Activated CD8-positive, alpha-beta T cell treated with anti-CD3 and anti-CD28 coated beads, Interleukin-2, amount 10 ng/mL, durations not matched to agents 7 days and 5 days (primary cell): ENCODE results near the gene EPB41L4B. TPM values are rescaled to one million over a fixed set of nuclear protein-coding genes. Genes with fewer than 3 reads are reported as not detected.
"Not testable (repeated sequence)": the region's sequence is repeated elsewhere in the genome, so short reads cannot be mapped to it uniquely, and the experiment has no call there.

ENCODE experiments used
- ATAC-seq: fragments of 150-1000 bp; cut with Tn5 transposase; one replicate; pipeline ENCODE4 v1.10.0; 2021; ENCODE audit warnings: moderate library complexity
- CTCF ChIA-PET: fragments of 350-600 bp; sonication (Branson Sonifier 250); formaldehyde crosslinking; loops from one replicate; lab custom pipeline; 2021; ENCODE audit warnings: antibody characterized with exemption; lab: Charles Lee
- POLR2A ChIA-PET: fragments of 350-600 bp; sonication (Branson Sonifier 250); formaldehyde crosslinking; loops from one replicate; lab custom pipeline; 2021; ENCODE audit warnings: antibody characterized with exemption; lab: Charles Lee
- DNase-seq: peaks from one replicate; pipeline ENCODE4 v3.0.0-alpha.2; 2020
- H3K27ac Mint-ChIP-seq: one replicate; pipeline ENCODE4 v1.8.0; 2021; ENCODE audit warnings: mild to moderate bottlenecking, mixed read lengths
- H3K27me3 Mint-ChIP-seq: one replicate; pipeline ENCODE4 v1.8.0; 2021; ENCODE audit warnings: low read depth, mixed read lengths
- H3K36me3 Mint-ChIP-seq: one replicate; pipeline ENCODE4 v1.8.0; 2021; ENCODE audit warnings: low read depth, mixed read lengths
- H3K4me1 Mint-ChIP-seq: one replicate; pipeline ENCODE4 v1.8.0; 2021; ENCODE audit warnings: low read depth, mixed read lengths
- H3K4me3 Mint-ChIP-seq: one replicate; pipeline ENCODE4 v1.8.0; 2021; ENCODE audit warnings: mild to moderate bottlenecking, mixed read lengths
- H3K9me3 Mint-ChIP-seq: one replicate; pipeline ENCODE4 v1.8.0; 2022; ENCODE audit warnings: mixed read lengths; ENCODE audit not compliant: insufficient read depth
- total RNA-seq, 2 experiments: library from RNA; stranded (reverse); gene quantifications; one replicate each; pipeline ENCODE4 v1.2.3, GENCODE V29; 2021

Gene EPB41L4B
- total RNA-seq, 2 experiments from 2014 or later = not detected

DNA sequence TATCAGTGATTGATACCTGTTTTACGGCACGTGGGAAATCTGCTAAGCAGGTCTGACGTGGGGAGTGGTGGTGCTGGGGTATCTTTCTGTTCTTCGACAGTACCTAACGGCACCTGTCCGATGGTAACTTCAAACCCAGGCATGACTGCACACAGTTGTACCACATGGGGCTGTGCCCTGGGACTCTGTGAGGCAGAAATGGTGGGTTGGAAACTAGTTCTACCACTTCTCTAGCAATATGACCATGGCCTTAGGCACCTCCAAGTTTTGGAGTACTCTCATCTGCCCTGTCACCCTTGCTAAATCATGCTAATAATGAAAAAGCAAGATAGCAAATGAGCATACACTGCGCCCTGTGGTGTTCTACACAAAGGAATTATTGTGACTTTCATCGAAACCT, 30.9 kb downstream of the EPB41L4B start:
- DNase-seq = no peak
- CTCF ChIA-PET = no interaction called here
- Mint-ChIP-seq H3K4me1 (peaks cover 1% of the 10 kb centered on the region), H3K27me3 (peaks cover 2% of the 10 kb centered on the region), H3K4me3 (no peak overlapping the region), H3K27ac (no peak overlapping the region), H3K36me3 (no peaks in the 10 kb centered on the region), H3K9me3 (no peaks in the 10 kb centered on the region)
- POLR2A ChIA-PET = no interaction called here
- no peak for ATAC-seq

- Mint-ChIP-seq H3K27me3 (peaks cover 5% of the 10 kb centered on the region), H3K9me3 (no peaks in the 10 kb centered on the region), H3K4me1 (no peaks in the 10 kb centered on the region), H3K27ac (no peak overlapping the region), H3K4me3 (no peak overlapping the region), H3K36me3 (no peaks in the 10 kb centered on the region)
- ATAC-seq (no peak), DNase-seq (no peak)
- CTCF ChIA-PET = no interaction called here
- POLR2A ChIA-PET = no interaction called here
These were observed 31.7 kb downstream of the EPB41L4B start for GRCh38 chr9:109289186-109289585.

DNA sequence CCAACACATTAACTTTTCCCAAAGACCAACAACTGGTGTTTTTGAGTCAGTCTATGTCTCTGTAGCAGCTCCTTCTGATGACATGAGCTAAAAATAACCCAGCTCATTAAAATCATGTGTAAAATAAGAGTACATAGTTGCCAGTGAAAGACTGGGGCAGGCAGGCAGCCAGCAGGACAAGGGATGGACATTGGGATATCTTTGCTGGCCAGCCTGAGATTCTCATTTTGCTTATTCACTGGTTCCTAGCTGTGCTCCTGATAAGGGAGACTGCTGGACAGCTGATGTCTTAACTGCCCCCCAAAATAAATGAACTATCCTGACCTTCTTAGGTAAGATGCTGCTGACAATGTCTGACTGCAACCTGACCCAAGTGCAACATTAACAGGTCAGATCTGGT, 33.9 kb downstream of the EPB41L4B start:
- no peak overlapping the region for H3K27ac Mint-ChIP-seq
- ATAC-seq (no peak), DNase-seq (no peak)
- H3K27me3 Mint-ChIP-seq = peaks cover 5% of the 10 kb centered on the region
- H3K4me3 Mint-ChIP-seq = no peak overlapping the region
- H3K4me1 Mint-ChIP-seq = no peaks in the 10 kb centered on the region
- H3K36me3 Mint-ChIP-seq = no peaks in the 10 kb centered on the region
- POLR2A ChIA-PET = no interaction called here
- CTCF ChIA-PET = no interaction called here
- H3K9me3 Mint-ChIP-seq = no peaks in the 10 kb centered on the region

DNA sequence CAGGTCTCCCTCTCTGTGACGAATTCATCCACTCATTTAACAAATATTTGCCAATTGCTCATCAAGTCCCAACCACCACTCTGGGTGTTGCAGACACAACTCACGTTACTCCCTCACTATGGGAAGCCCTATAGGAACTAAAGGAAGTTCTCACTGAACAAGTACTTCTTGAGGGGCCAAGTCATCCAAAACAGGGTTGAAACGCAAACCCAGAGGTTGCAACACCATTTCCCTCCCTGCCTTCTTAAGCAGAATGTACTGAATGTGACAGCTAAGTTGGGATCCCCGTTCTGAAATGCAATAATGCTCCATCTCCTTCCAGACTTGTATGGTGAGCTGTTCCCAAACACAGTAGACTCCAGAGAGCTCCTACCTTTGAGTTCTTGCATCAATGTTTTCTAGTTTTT, 34.3 kb downstream of the EPB41L4B start:
- no peaks in the 10 kb centered on the region for H3K4me1 Mint-ChIP-seq
- H3K27ac Mint-ChIP-seq = no peak overlapping the region
- no peaks in the 10 kb centered on the region for H3K9me3 Mint-ChIP-seq
- no peak overlapping the region for H3K4me3 Mint-ChIP-seq
- peaks cover 5% of the 10 kb centered on the region for H3K27me3 Mint-ChIP-seq
- CTCF ChIA-PET = no interaction called here
- DNase-seq (no peak), ATAC-seq (no peak)
- POLR2A ChIA-PET = no interaction called here
- H3K36me3 Mint-ChIP-seq = no peaks in the 10 kb centered on the region

- H3K4me1 Mint-ChIP-seq, H3K36me3 Mint-ChIP-seq, ATAC-seq, POLR2A ChIA-PET, H3K4me3 Mint-ChIP-seq, H3K27ac Mint-ChIP-seq, H3K9me3 Mint-ChIP-seq, DNase-seq, CTCF ChIA-PET, H3K27me3 Mint-ChIP-seq: not testable (repeated sequence)
These were observed 37.2 kb downstream of the EPB41L4B start for GRCh38 chr9:109283672-109284071.

DNA sequence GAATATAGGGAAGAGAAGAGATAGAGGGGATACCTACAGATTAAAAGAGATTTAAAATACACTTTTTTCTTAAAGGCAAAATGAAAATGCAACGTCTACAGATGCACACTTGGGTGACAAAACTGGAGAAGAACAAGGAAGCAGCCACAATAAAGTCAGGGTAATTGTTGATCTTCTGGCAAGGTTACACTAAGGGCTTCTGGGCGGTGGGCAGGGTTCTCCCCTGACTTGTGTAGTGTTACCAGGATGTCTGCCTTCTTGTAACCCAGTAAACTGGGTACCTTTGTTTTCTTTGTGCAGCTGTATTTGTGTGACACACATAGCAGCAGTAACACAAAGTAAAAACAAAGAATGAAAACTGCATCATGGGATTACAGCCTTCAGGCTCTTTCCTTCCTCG, 37.8 kb downstream of the EPB41L4B start:
- ATAC-seq (no peak), DNase-seq (no peak)
- Mint-ChIP-seq H3K9me3 (no peaks in the 10 kb centered on the region), H3K27me3 (peaks cover 6% of the 10 kb centered on the region), H3K27ac (no peak overlapping the region), H3K36me3 (no peaks in the 10 kb centered on the region), H3K4me1 (no peaks in the 10 kb centered on the region), H3K4me3 (no peak overlapping the region)
- POLR2A ChIA-PET = no interaction called here
- CTCF ChIA-PET = no interaction called here

GRCh38 chr9:109282302-109282701, 38.6 kb downstream of the EPB41L4B start:
- H3K4me3 Mint-ChIP-seq = no peak overlapping the region
- ChIA-PET POLR2A (no interaction called here), CTCF (no interaction called here)
- H3K36me3 Mint-ChIP-seq = no peaks in the 10 kb centered on the region
- no peak for ATAC-seq
- peaks cover 6% of the 10 kb centered on the region for H3K27me3 Mint-ChIP-seq
- no peak overlapping the region for H3K27ac Mint-ChIP-seq
- no peak for DNase-seq
- no peaks in the 10 kb centered on the region for H3K4me1 Mint-ChIP-seq
- no peaks in the 10 kb centered on the region for H3K9me3 Mint-ChIP-seq

GRCh38 chr9:109281518-109281917, 39.3 kb downstream of the EPB41L4B start:
- Mint-ChIP-seq H3K27ac (no peak overlapping the region), H3K9me3 (no peaks in the 10 kb centered on the region), H3K4me3 (no peak overlapping the region), H3K4me1 (no peaks in the 10 kb centered on the region), H3K27me3 (peaks cover 6% of the 10 kb centered on the region), H3K36me3 (no peaks in the 10 kb centered on the region)
- no peak for DNase-seq
- ChIA-PET POLR2A (no interaction called here), CTCF (interaction anchor here (0.7 to 1.0 kb wide), 2 partner anchors 156 to 206 kb away, joined by 3 read pairs; no protein-coding TSS in a partner anchor)
- no peak for ATAC-seq

DNA sequence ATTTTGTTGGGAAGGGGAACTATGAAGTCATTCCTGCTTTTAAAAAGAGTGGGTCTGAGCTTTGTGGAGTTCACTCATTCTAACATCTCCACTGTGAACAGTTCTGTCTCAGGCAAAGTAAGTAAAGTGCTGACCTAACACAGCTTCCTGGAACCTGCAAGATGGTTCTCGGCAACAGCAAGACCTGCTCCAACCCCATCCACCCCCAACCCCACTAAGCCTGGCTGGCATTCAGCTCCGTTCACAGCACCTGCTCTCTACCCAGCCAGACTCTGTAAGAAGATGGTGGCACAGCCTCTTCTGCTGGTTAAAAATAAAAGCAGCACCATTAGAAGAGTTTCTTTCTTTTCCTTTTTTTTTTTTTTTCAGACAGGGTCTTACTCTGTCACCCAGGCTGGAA, 42.0 kb downstream of the EPB41L4B start:
- Mint-ChIP-seq H3K27me3 (peaks cover 4% of the 10 kb centered on the region), H3K4me1 (no peaks in the 10 kb centered on the region), H3K36me3 (no peaks in the 10 kb centered on the region), H3K9me3 (no peaks in the 10 kb centered on the region), H3K4me3 (no peak overlapping the region), H3K27ac (no peak overlapping the region)
- ATAC-seq = no peak
- no peak for DNase-seq
- ChIA-PET POLR2A (no interaction called here), CTCF (no interaction called here)

DNA sequence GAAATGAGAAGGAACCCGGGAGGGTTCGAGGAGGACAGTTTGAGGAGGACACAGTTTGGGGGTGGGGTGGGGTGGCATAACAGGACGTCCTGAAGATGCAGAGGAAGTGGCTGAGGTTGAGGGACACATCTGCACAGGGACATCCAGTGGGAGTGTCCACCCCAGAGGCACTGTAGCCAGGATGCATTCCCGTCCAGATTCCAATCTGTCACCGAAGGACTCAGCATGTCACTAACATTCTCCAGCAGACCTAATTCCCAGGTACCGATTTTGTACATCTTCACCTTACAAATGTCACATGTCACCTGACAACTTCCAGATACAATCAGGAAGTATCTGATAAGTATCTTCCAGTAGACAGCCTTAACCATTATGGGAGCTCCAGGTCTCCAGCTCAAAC, 42.6 kb downstream of the EPB41L4B start:
- CTCF ChIA-PET = no interaction called here
- POLR2A ChIA-PET = no interaction called here
- Mint-ChIP-seq H3K4me1 (no peaks in the 10 kb centered on the region), H3K36me3 (no peaks in the 10 kb centered on the region), H3K27me3 (peaks cover 4% of the 10 kb centered on the region), H3K4me3 (no peak overlapping the region), H3K27ac (no peak overlapping the region), H3K9me3 (no peaks in the 10 kb centered on the region)
- DNase-seq = no peak
- ATAC-seq = no peak

DNA sequence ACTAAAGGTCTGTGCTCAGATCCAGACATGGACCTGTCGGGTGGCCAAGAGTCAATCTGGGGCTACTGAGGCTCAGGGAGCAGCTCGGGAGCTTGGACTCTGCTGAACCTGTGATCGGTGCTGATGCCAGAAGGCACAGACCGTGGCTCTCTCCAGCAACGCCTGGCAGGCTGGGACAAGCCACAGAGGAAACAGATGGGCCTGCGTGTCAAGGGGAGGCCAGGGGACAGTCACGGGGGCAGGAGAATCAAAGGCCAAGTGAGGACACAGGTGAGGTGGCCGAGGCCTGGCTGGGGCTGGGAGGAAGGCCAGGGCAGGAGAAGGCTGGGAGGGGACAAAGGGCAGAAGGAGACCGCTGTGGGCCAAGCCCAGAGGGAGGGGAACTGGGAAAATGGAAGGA, 43.4 kb downstream of the EPB41L4B start:
- ChIA-PET POLR2A (no interaction called here), CTCF (no interaction called here)
- Mint-ChIP-seq H3K27me3 (peaks cover 4% of the 10 kb centered on the region), H3K36me3 (no peaks in the 10 kb centered on the region), H3K9me3 (no peaks in the 10 kb centered on the region), H3K27ac (no peak overlapping the region), H3K4me3 (no peak overlapping the region), H3K4me1 (no peaks in the 10 kb centered on the region)
- DNase-seq (no peak), ATAC-seq (no peak)

GRCh38 chr9:109276469-109277440, 44.1 kb downstream of the EPB41L4B start:
- Mint-ChIP-seq H3K9me3 (no peaks in the 10 kb centered on the region), H3K27me3 (peaks cover 4% of the 10 kb centered on the region), H3K4me1 (no peaks in the 10 kb centered on the region), H3K36me3 (no peaks in the 10 kb centered on the region), H3K27ac (no peak overlapping the region), H3K4me3 (no peak overlapping the region)
- ChIA-PET CTCF (no interaction called here), POLR2A (no interaction called here)
- DNase-seq = no peak
- no peak for ATAC-seq
